CD4-positive, alpha-beta T cell treated with Interferon gamma for 1 hour (primary cell): ENCODE measurements around the gene TAS1R2.

ENCODE experiments used
- DNase-seq: peaks from one replicate; pipeline ENCODE4 v3.0.0-alpha.2; 2020

Gene TAS1R2

GRCh38 chr1:18819203-18819602 is 40.3 kb downstream of the TAS1R2 start:
- no peak for DNase-seq

GRCh38 chr1:18817795-18818435 is 41.5 kb downstream of the TAS1R2 start:
- DNase-seq, result no peak

GRCh38 chr1:18817316-18817715 is 42.1 kb downstream of the TAS1R2 start:
- no peak for DNase-seq

GRCh38 chr1:18816808-18817207 is 42.7 kb downstream of the TAS1R2 start:
- no peak for DNase-seq

GRCh38 chr1:18814874-18815531 is 44.5 kb downstream of the TAS1R2 start:
- no peak for DNase-seq

- DNase-seq, result no peak
These were observed 45.0 kb downstream of the TAS1R2 start for GRCh38 chr1:18814425-18814824.

GRCh38 chr1:18812453-18812939 is 47.0 kb downstream of the TAS1R2 start:
- DNase-seq, result no peak

- no peak for DNase-seq
These were observed 47.6 kb downstream of the TAS1R2 start for GRCh38 chr1:18811733-18812452.

GRCh38 chr1:18809953-18810899 is 49.2 kb downstream of the TAS1R2 start:
- DNase-seq, result no peak

GRCh38 chr1:18808550-18808949 is 50.9 kb downstream of the TAS1R2 start:
- no peak for DNase-seq

GRCh38 chr1:18807334-18808063 is 52.0 kb downstream of the TAS1R2 start:
- no peak for DNase-seq

GRCh38 chr1:18805925-18806849 is 53.3 kb downstream of the TAS1R2 start:
- DNase-seq, result no peak

GRCh38 chr1:18805150-18805879 is 54.1 kb downstream of the TAS1R2 start:
- no peak for DNase-seq

- no peak for DNase-seq
These were observed 55.6 kb downstream of the TAS1R2 start for GRCh38 chr1:18803851-18804250.

GRCh38 chr1:18803151-18803791 is 56.2 kb downstream of the TAS1R2 start:
- DNase-seq, result no peak

GRCh38 chr1:18802231-18802630 is 57.2 kb downstream of the TAS1R2 start:
- DNase-seq, result no peak

GRCh38 chr1:18800258-18800657 is 59.2 kb downstream of the TAS1R2 start:
- DNase-seq, result no peak

GRCh38 chr1:18799454-18799853 is 60.0 kb downstream of the TAS1R2 start:
- DNase-seq, result no peak

- no peak for DNase-seq
These were observed 60.5 kb downstream of the TAS1R2 start for GRCh38 chr1:18798946-18799345.

GRCh38 chr1:18798533-18798932 is 60.9 kb downstream of the TAS1R2 start:
- no peak for DNase-seq
